Mesangial cell (primary cell): Measurements from ENCODE around the gene PHF1. TPM values are rescaled to one million over a fixed set of nuclear protein-coding genes. Genes with fewer than 3 reads are reported as not detected.

Experiments
- total RNA-seq: library from RNA; depleted of rRNA; stranded (reverse); fragments of >200 nt; gene quantifications from 2 replicates; pipeline ENCODE4 v1.2.3, GENCODE V29; 2015

The PHF1 gene
- total RNA-seq: 22.3 and 28.0 TPM in 2 replicates

GRCh38 chr6:33410711-33411631 lies at the start of gene PHF1:
TSS of gene PHF1 (plus strand) at chr6:33411014. CDS start at chr6:33412264, 1,250 bp downstream.

GRCh38 chr6:33391278-33391921 lies 19.4 kb upstream of the PHF1 start, which contains the start of gene KIFC1:
TSS of gene KIFC1 (plus strand) at chr6:33391823. CDS start at chr6:33391986, 163 bp downstream.

GRCh38 chr6:33417903-33418689 lies 7.3 kb downstream of the PHF1 start, which contains the start of gene CUTA:
TSS of gene CUTA (minus strand) at chr6:33418107. CDS start at chr6:33418000, 107 bp downstream.

GRCh38 chr6:33419580-33420490 lies 9.0 kb downstream of the PHF1 start, which contains the start of gene SYNGAP1:
TSS of gene SYNGAP1 (plus strand) at chr6:33420065. CDS start at chr6:33420265, 200 bp downstream.

GRCh38 chr6:33454009-33454946 lies 43.5 kb downstream of the PHF1 start, which contains the start of gene ZBTB9:
TSS of gene ZBTB9 (plus strand) at chr6:33454576. CDS start at chr6:33455101, 525 bp downstream.

Other genes with a start within 250 kb of the PHF1 start
- 0.33 and 0.63 TPM in 2 replicates for gene COL11A2, start 218.5 kb upstream of the PHF1 start, total RNA-seq
- 17.8 and 24.0 TPM in 2 replicates for gene RXRB, start 210.3 kb upstream of the PHF1 start, total RNA-seq
- gene SLC39A7, start 210.1 kb upstream of the PHF1 start, total RNA-seq: 107 and 109 TPM in 2 replicates
- gene HSD17B8, start 206.4 kb upstream of the PHF1 start, total RNA-seq: 17.4 and 30.6 TPM in 2 replicates
- 18.4 and 27.4 TPM in 2 replicates for gene RING1, start 202.5 kb upstream of the PHF1 start, total RNA-seq
- gene VPS52, start 139.1 kb upstream of the PHF1 start, total RNA-seq: 33.6 and 34.9 TPM in 2 replicates
- 2,376 and 3,028 TPM in 2 replicates for gene RPS18, start 138.9 kb upstream of the PHF1 start, total RNA-seq
- 3.7 and 16.6 TPM in 2 replicates for gene B3GALT4, start 133.9 kb upstream of the PHF1 start, total RNA-seq
- gene WDR46, start 121.8 kb upstream of the PHF1 start, total RNA-seq: 45.5 and 86.5 TPM in 2 replicates
- 39.6 and 67.3 TPM in 2 replicates for gene PFDN6, start 121.4 kb upstream of the PHF1 start, total RNA-seq
- gene RGL2, start 112.1 kb upstream of the PHF1 start, total RNA-seq: 27.1 and 50.1 TPM in 2 replicates
- 182 and 475 TPM in 2 replicates for gene TAPBP, start 96.9 kb upstream of the PHF1 start, total RNA-seq
- 14.3 and 27.6 TPM in 2 replicates for gene ZBTB22, start 93.3 kb upstream of the PHF1 start, total RNA-seq
- gene DAXX, start 88.1 kb upstream of the PHF1 start, total RNA-seq: 27.1 and 41.7 TPM in 2 replicates
- 9.0 and 126 TPM in 2 replicates for gene KIFC1, start 19.2 kb upstream of the PHF1 start, total RNA-seq
- 267 and 351 TPM in 2 replicates for gene CUTA, start 7.1 kb downstream of the PHF1 start, total RNA-seq
- gene SYNGAP1, start 9.1 kb downstream of the PHF1 start, total RNA-seq: 2.3 and 8.4 TPM in 2 replicates
- 6.0 and 7.1 TPM in 2 replicates for gene ZBTB9, start 43.6 kb downstream of the PHF1 start, total RNA-seq
- gene BAK1, start 169.3 kb downstream of the PHF1 start, total RNA-seq: 20.8 and 25.3 TPM in 2 replicates
- gene ITPR3, start 210.3 kb downstream of the PHF1 start, total RNA-seq: 72.2 and 91.1 TPM in 2 replicates